SU-DHL-6 (cell line): ENCODE measurements around the gene GP2.

ENCODE experiments used
- CTCF ChIP-seq: fragments of 200-600 bp; sonication (generic); IDR thresholded peaks from one replicate; pipeline ENCODE4 v1.5.1; 2017; ENCODE audit warnings: antibody characterized with exemption, mild to moderate bottlenecking, low read length, moderate library complexity; ENCODE audit not compliant: insufficient read depth, poor library complexity, severe bottlenecking
- EZH2phosphoT487 ChIP-seq: fragments of 200-600 bp; sonication (generic), shearing (Covaris generic); conservative IDR thresholded peaks from 2 replicates; pipeline ENCODE4 v1.6.1; 2018; ENCODE audit warnings: mild to moderate bottlenecking, antibody characterized with exemption, low read length, moderate library complexity, mixed read lengths

DNA sequence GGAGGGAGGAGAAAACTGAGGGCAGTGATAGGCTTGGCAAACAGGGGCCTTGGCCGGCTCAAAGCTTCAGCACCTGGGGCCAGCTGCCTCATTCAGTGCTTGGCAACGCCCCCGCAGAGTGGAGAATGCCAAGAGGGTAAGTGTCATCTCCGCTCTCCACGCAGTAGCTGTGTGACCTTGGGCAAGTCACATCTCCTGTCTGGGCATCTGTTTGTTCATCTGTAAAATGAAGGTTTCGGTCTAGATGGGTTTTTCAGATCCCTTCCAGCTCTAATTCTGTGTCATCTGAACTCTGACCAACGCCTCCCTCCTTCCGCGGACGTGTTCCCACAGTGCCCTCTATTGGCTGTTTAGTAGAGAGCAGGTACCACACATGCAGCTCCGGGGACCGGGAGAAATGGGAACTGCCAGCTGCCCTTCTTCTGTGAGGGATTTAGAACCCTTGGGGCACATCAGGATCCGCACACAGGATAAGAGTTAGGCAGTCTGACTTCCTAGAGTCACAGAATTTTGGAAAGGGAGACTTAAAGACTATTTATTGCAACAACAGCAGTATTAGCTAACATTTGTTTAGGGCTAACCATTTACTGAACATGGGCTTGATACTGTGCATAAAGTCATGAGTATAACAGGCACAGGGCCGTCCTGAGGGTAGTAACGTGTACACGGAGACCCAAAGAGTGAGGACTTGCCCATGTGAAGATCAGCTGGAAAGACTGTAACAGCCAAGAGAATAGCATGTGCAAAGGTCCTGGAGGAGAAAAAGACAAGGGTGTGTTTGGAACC lies 26.8 kb downstream of the GP2 start:
- peak; percentile 88 for TF ChIP-seq CTCF
- no peak for TF ChIP-seq EZH2phosphoT487
